SU-DHL-6 (cell line): ENCODE results near the gene HEYL.

Experiments
- CTCF ChIP-seq: fragments of 200-600 bp; sonication (generic); IDR thresholded peaks from one replicate; pipeline ENCODE4 v1.5.1; 2017; ENCODE audit warnings: antibody characterized with exemption, mild to moderate bottlenecking, low read length, moderate library complexity; ENCODE audit not compliant: insufficient read depth, poor library complexity, severe bottlenecking
- EZH2phosphoT487 ChIP-seq: fragments of 200-600 bp; sonication (generic), shearing (Covaris generic); conservative IDR thresholded peaks from 2 replicates; pipeline ENCODE4 v1.6.1; 2018; ENCODE audit warnings: mild to moderate bottlenecking, antibody characterized with exemption, low read length, moderate library complexity, mixed read lengths

DNA sequence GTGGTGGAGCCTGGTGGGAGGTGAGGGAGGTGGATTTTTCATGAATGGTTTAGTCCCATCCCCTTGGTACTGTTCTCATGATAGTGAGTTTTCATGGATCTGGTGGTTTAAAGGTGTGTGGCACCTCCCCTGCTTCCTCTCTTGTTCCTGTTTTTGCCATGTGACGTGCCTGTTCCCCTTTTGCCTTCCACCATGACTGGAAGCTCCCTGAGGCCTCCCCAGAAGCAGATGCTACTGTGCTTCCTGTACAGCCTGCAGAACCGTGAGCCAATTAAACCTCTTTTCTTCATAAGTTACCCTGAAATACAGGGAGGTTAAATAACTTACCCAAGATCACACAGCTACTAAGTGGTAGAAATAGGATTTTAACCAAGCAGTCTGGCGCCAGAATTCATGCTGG, 4.3 kb upstream of the HEYL start:
- no peak for TF ChIP-seq CTCF
- TF ChIP-seq EZH2phosphoT487, result no peak
